ENCODE measurements around the gene TMEM207. TPM values are rescaled to one million over a fixed set of nuclear protein-coding genes. Genes with fewer than 3 reads are reported as not detected.

The TMEM207 gene
- total RNA-seq, 5 donors from 2014 or later (not counting 1 experiment from before 2014, with no cell fraction given), result not detected

DNA sequence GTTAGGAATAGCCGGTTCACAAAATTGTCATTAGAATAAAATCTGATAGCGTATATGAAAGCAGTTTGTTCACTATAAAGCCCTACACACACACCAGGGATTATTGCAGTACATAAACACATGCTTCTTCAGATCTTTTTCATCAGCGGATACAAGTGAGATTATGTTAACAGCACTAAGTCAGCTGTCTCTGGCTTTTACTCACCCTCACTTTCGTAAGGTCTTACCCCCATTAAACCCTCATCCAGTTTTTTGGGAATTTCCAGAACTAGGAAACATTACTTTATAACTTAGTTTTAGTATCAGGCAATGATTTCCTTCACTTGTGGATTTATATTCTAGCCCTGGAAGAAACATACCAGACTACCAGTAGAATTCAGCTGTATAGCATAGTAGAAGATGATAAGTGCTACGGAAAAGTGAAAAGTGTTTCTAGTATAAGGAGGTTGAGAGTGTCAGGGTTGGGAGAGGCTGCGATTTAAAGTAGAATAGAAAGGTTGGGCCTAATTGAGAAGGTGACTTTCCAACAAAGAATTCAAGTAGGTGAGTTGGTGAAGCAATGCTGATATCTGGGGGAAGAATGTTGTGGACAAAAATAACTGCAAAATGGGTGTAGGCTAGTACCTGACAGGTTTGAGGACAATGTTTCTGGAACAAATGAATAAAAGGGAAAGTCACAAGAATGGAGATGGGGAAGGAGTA lies 22.7 kb downstream of the TMEM207 start:
- H3K27ac ChIP-seq (ENCODE audit: low read length), result no peak overlapping the region
- H3K36me3 ChIP-seq (ENCODE audit: control insufficient read depth in 2 of 2, extremely low read depth in 1 of 2, insufficient read depth in 1 of 2, low read length in 1 of 2), result no peaks in the 10 kb centered on the region
- no peak for ATAC-seq (replicated peaks in 1 of 4)
- peaks cover 0 to 3% of the 10 kb centered on the region in 2 experiments for H3K4me1 ChIP-seq (ENCODE audit: control insufficient read depth in 1 of 2, extremely low read depth in 1 of 2, insufficient read depth in 2 of 2, low read length in 2 of 2)
- no peak overlapping the region for H3K4me3 ChIP-seq (ENCODE audit: control insufficient read depth in 1 of 2, extremely low read depth in 1 of 2, low read length in 1 of 2)
- peaks cover 5 to 7% (median 7%) of the 10 kb centered on the region in 3 donors for H3K4me1 Mint-ChIP-seq
- DNase-seq, result no peak
- H3K27me3 Mint-ChIP-seq, result no peaks in the 10 kb centered on the region
- H3K9me3 Mint-ChIP-seq, result no peaks in the 10 kb centered on the region
- ChIA-PET CTCF (no interaction called here), POLR2A (no interaction called here)
- H3K4me3 Mint-ChIP-seq, result no peak overlapping the region
- no peaks in the 10 kb centered on the region for H3K9me3 ChIP-seq
- H3K27ac Mint-ChIP-seq, result no peak overlapping the region
- 72% methylated on average over 2 of the region's 6 CpGs for WGBS (ENCODE audit: insufficient coverage)
- H3K36me3 Mint-ChIP-seq, result no peaks in the 10 kb centered on the region
- no peaks in the 10 kb centered on the region for H3K27me3 ChIP-seq (replicated peaks in 1 of 2; ENCODE audit: control insufficient read depth in 2 of 2, extremely low read depth in 1 of 2, insufficient read depth in 2 of 2, low read length in 1 of 2)

DNA sequence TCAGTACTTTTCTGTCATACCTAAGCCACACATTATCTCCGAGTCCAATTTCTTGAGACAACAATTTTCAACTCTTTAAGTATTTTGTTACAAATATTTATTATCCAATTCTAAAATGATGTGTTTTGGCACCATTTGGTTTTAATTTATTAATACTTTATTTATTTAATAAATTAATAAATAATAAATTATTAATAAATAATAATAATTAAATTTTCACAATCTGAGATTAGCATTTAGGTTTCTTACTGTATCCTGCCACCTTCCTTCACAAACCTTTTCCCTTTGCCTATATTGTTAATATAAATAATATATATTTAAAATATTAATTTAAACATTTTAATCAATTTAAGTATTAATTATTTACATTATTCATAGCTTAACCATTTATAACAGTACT lies 23.9 kb downstream of the TMEM207 start:
- CTCF ChIA-PET, result interaction anchor here (0.7 to 1.0 kb wide), 3 partner anchors 14 to 458 kb away, joined by 3 read pairs; partner anchors contain the start of gene CLDN1 (in 1 of the 2)
- POLR2A ChIA-PET, result no interaction called here

DNA sequence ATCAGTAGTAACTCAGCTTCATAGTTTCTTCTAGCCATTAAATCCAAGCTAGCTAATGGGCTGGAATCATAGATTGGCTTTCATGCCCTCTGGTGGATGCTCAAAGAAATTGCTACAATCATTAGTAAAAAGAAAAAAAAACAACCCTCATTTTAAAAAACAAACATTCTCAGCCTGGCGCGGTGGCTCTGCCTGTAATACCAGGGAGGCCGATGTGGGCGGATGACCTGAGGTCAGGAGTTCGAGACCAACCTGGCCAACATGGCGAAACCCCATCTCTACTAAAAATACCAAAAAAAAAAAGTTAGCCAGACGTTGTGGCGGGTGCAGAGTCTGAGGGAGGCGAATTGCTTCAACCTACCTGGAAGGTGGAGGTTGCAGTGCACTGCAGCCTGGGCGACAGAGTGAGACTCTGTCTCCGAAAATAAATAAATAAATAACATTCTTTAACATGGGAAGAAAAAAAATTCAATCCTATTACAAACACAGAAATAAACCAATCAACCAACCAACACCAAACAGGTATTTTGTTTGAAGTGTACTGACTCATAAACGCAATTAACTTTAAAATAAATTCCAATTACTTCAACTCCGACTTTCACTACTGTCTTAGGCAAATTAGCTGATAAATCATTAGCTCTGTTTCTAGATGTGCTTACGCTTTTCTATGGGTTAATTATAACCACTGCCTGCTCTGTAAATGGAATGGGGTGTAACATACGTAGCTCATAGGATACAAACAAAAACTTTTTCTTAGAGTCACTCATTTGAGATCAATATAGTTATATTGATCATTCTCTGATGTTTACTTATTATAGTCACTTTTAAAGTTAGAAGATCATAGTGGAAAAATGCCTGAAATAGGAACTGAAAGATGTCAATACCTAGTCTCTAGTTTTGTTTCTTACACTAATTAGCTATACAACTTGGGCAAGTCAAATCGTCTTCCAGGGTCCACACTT lies 24.9 kb downstream of the TMEM207 start:
- no peaks in the 10 kb centered on the region for H3K27me3 Mint-ChIP-seq
- peak overlapping the region in 2 of 3 donors; percentile 24 to 54 for H3K4me3 Mint-ChIP-seq
- Histone ChIP-seq H3K36me3 (ENCODE audit: control insufficient read depth in 2 of 2, extremely low read depth in 1 of 2, insufficient read depth in 1 of 2, low read length in 1 of 2) (no peaks in the 10 kb centered on the region), H3K4me1 (ENCODE audit: control insufficient read depth in 1 of 2, extremely low read depth in 1 of 2, insufficient read depth in 2 of 2, low read length in 2 of 2) (peaks cover 0 to 3% of the 10 kb centered on the region in 2 experiments), H3K4me3 (ENCODE audit: control insufficient read depth in 1 of 2, extremely low read depth in 1 of 2, low read length in 1 of 2) (no peak overlapping the region), H3K9me3 (no peaks in the 10 kb centered on the region), H3K27me3 (replicated peaks in 1 of 2; ENCODE audit: control insufficient read depth in 2 of 2, extremely low read depth in 1 of 2, insufficient read depth in 2 of 2, low read length in 1 of 2) (no peaks in the 10 kb centered on the region), H3K27ac (ENCODE audit: low read length) (no peak overlapping the region)
- DNase-seq, result peak in 13 of 35 experiments; percentile 0 to 58 (median 6)
- no peaks in the 10 kb centered on the region for H3K36me3 Mint-ChIP-seq
- peak in 3 of 4 experiments; percentile 40 to 45 (median 42) for ATAC-seq (replicated peaks in 1 of 4)
- peak overlapping the region; percentile 65 to 75 for H3K27ac Mint-ChIP-seq
- no CpG with 5 or more reads among the region's 16 CpGs for WGBS (ENCODE audit: insufficient coverage)
- CTCF ChIA-PET, result interaction anchor here (0.6 to 1.4 kb wide), 5 partner anchors 12 to 1152 kb away, joined by 3 to 8 read pairs (median 4); no protein-coding TSS in a partner anchor
- no peaks in the 10 kb centered on the region for H3K9me3 Mint-ChIP-seq
- peaks cover 5 to 7% (median 7%) of the 10 kb centered on the region in 3 donors for H3K4me1 Mint-ChIP-seq
- POLR2A ChIA-PET, result no interaction called here

More for the DNA sequence above, 23.9 kb downstream of the TMEM207 start:
- H3K4me3 Mint-ChIP-seq, result no peak overlapping the region
- DNase-seq, result no peak
- Histone ChIP-seq H3K27ac (ENCODE audit: low read length) (no peak overlapping the region), H3K9me3 (no peaks in the 10 kb centered on the region), H3K4me3 (ENCODE audit: control insufficient read depth in 1 of 2, extremely low read depth in 1 of 2, low read length in 1 of 2) (no peak overlapping the region), H3K27me3 (replicated peaks in 1 of 2; ENCODE audit: control insufficient read depth in 2 of 2, extremely low read depth in 1 of 2, insufficient read depth in 2 of 2, low read length in 1 of 2) (no peaks in the 10 kb centered on the region), H3K36me3 (ENCODE audit: control insufficient read depth in 2 of 2, extremely low read depth in 1 of 2, insufficient read depth in 1 of 2, low read length in 1 of 2) (no peaks in the 10 kb centered on the region), H3K4me1 (ENCODE audit: control insufficient read depth in 1 of 2, extremely low read depth in 1 of 2, insufficient read depth in 2 of 2, low read length in 2 of 2) (peaks cover 0 to 3% of the 10 kb centered on the region in 2 experiments)
- WGBS (ENCODE audit: insufficient coverage), result no CpG with 5 or more reads among the region's 1 CpG
- no peaks in the 10 kb centered on the region for H3K9me3 Mint-ChIP-seq
- no peak overlapping the region for H3K27ac Mint-ChIP-seq
- H3K27me3 Mint-ChIP-seq, result no peaks in the 10 kb centered on the region
- ATAC-seq (replicated peaks in 1 of 4), result no peak
- H3K36me3 Mint-ChIP-seq, result no peaks in the 10 kb centered on the region
- H3K4me1 Mint-ChIP-seq, result peaks cover 5 to 7% (median 7%) of the 10 kb centered on the region in 3 donors

DNA sequence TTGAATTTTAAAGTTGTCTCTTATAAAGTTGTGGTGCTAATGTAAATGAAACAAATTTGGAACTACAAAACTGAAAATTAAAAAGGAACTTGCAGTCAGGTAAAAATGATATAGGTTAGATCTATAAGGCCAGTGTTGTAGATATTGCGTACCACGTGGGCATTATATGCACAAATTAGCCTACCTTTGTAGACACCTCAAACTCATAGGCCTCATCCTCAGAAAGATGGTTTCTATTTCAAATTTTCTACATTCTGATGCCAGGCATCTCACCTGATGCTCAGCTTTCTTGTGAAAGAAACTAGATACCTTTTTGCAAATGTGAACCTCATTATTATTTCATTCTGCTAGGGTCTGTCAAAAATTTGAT lies 25.6 kb downstream of the TMEM207 start:
- Mint-ChIP-seq H3K4me1 (peaks cover 5 to 7% (median 7%) of the 10 kb centered on the region in 3 donors), H3K27ac (no peak overlapping the region), H3K27me3 (no peaks in the 10 kb centered on the region), H3K36me3 (no peaks in the 10 kb centered on the region), H3K9me3 (no peaks in the 10 kb centered on the region), H3K4me3 (no peak overlapping the region)
- ChIA-PET POLR2A (no interaction called here), CTCF (interaction anchor here (0.6 to 1.4 kb wide), 5 partner anchors 11 to 1152 kb away, joined by 3 to 8 read pairs (median 4); no protein-coding TSS in a partner anchor)
- Histone ChIP-seq H3K36me3 (ENCODE audit: control insufficient read depth in 2 of 2, extremely low read depth in 1 of 2, insufficient read depth in 1 of 2, low read length in 1 of 2) (no peaks in the 10 kb centered on the region), H3K27ac (ENCODE audit: low read length) (no peak overlapping the region), H3K4me1 (ENCODE audit: control insufficient read depth in 1 of 2, extremely low read depth in 1 of 2, insufficient read depth in 2 of 2, low read length in 2 of 2) (peaks cover 0 to 3% of the 10 kb centered on the region in 2 experiments), H3K9me3 (no peaks in the 10 kb centered on the region), H3K27me3 (replicated peaks in 1 of 2; ENCODE audit: control insufficient read depth in 2 of 2, extremely low read depth in 1 of 2, insufficient read depth in 2 of 2, low read length in 1 of 2) (no peaks in the 10 kb centered on the region), H3K4me3 (ENCODE audit: control insufficient read depth in 1 of 2, extremely low read depth in 1 of 2, low read length in 1 of 2) (no peak overlapping the region)
- ATAC-seq (replicated peaks in 1 of 4), result no peak
- no peak for DNase-seq
- no CpG with 5 or more reads among the region's 2 CpGs for WGBS (ENCODE audit: insufficient coverage)

DNA sequence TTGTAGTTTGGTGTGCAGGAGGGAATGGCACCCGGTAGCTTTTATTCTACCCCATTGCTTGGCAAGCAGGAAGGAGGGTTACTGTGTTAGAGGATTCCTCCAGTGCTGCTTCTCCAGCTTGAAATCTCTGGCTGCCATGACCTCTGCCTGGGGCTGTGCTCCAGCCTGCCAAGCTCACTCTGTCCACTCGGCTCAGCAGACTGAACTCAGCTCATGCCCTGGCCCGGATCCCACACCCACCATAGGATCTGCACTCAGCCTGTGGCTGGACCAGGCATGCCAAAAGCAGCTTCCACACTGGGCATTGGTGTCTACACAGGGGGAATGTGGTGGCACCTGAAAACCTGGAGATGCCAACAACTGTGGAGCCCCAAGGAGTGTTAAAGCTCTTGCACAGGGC lies 35.4 kb downstream of the TMEM207 start:
- no peaks in the 10 kb centered on the region for H3K9me3 ChIP-seq
- CTCF ChIA-PET, result interaction anchor here (1.4 to 2.1 kb wide), 2 partner anchors 9 to 10 kb away, joined by 3 to 7 read pairs; no protein-coding TSS in a partner anchor
- 80% methylated on average over 1 of the region's 3 CpGs for WGBS (ENCODE audit: insufficient coverage)
- POLR2A ChIA-PET, result no interaction called here
- H3K36me3 Mint-ChIP-seq, result no peaks in the 10 kb centered on the region
- ATAC-seq (replicated peaks in 1 of 4) (no peak), DNase-seq (no peak)
- H3K4me3 ChIP-seq (ENCODE audit: control insufficient read depth in 1 of 2, extremely low read depth in 1 of 2, low read length in 1 of 2), result no peak overlapping the region
- H3K36me3 ChIP-seq (ENCODE audit: control insufficient read depth in 2 of 2, extremely low read depth in 1 of 2, insufficient read depth in 1 of 2, low read length in 1 of 2), result no peaks in the 10 kb centered on the region
- no peaks in the 10 kb centered on the region for H3K4me1 ChIP-seq (ENCODE audit: control insufficient read depth in 1 of 2, extremely low read depth in 1 of 2, insufficient read depth in 2 of 2, low read length in 2 of 2)
- peaks cover 0 to 3% (median 3%) of the 10 kb centered on the region in 3 donors for H3K9me3 Mint-ChIP-seq
- H3K4me1 Mint-ChIP-seq, result no peaks in the 10 kb centered on the region
- no peak overlapping the region for H3K27ac ChIP-seq (ENCODE audit: low read length)
- no peak overlapping the region for H3K4me3 Mint-ChIP-seq
- H3K27ac Mint-ChIP-seq, result no peak overlapping the region
- H3K27me3 ChIP-seq (replicated peaks in 1 of 2; ENCODE audit: control insufficient read depth in 2 of 2, extremely low read depth in 1 of 2, insufficient read depth in 2 of 2, low read length in 1 of 2), result no peaks in the 10 kb centered on the region
- peaks cover 0 to 7% of the 10 kb centered on the region in 2 donors for H3K27me3 Mint-ChIP-seq

DNA sequence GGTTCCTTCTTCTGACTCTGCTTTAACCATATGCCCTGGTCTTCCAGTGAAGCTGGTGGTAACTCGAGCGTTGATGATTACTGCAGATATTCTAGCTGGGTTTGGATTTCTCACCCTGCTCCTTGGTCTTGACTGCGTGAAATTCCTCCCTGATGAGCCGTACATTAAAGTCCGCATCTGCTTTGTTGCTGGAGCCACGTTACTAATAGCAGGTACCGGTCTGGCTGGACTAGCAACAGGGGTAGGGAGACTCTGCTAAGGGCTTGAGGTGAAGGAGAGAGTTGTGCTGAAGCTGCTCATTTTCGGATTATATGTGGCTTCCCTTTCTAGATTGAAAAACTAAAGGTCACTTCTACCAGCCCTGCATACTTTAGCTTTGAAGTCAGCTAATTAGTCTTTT lies 45.0 kb downstream of the TMEM207 start:
- POLR2A ChIA-PET, result interaction anchor here in 1 of 2 donors (0.5 kb wide), 1 partner anchor 14 kb away, joined by 11 read pairs; no protein-coding TSS in a partner anchor
- H3K4me3 Mint-ChIP-seq, result no peak overlapping the region
- DNase-seq (no peak), ATAC-seq (replicated peaks in 1 of 4) (no peak)
- H3K4me1 Mint-ChIP-seq, result no peaks in the 10 kb centered on the region
- CTCF ChIA-PET, result no interaction called here
- Histone ChIP-seq H3K4me3 (ENCODE audit: control insufficient read depth in 1 of 2, extremely low read depth in 1 of 2, low read length in 1 of 2) (no peak overlapping the region), H3K27me3 (replicated peaks in 1 of 2; ENCODE audit: control insufficient read depth in 2 of 2, extremely low read depth in 1 of 2, insufficient read depth in 2 of 2, low read length in 1 of 2) (peaks cover 0 to 3% of the 10 kb centered on the region in 2 experiments), H3K27ac (ENCODE audit: low read length) (no peak overlapping the region), H3K9me3 (no peaks in the 10 kb centered on the region), H3K36me3 (ENCODE audit: control insufficient read depth in 2 of 2, extremely low read depth in 1 of 2, insufficient read depth in 1 of 2, low read length in 1 of 2) (no peaks in the 10 kb centered on the region), H3K4me1 (ENCODE audit: control insufficient read depth in 1 of 2, extremely low read depth in 1 of 2, insufficient read depth in 2 of 2, low read length in 2 of 2) (no peaks in the 10 kb centered on the region)
- H3K36me3 Mint-ChIP-seq, result no peaks in the 10 kb centered on the region
- no peak overlapping the region for H3K27ac Mint-ChIP-seq
- H3K27me3 Mint-ChIP-seq, result peaks cover 5% of the 10 kb centered on the region in 2 donors
- 92% methylated on average over 5 of the region's 8 CpGs for whole genome bisulfite sequencing (ENCODE audit: insufficient coverage)
- H3K9me3 Mint-ChIP-seq, result no peaks in the 10 kb centered on the region

Data from T-cell (primary cell).